ENCODE data around the gene EIF3F.

Gene EIF3F

GRCh38 chr11:7994581-7995278 lies 7.6 kb downstream of the EIF3F start:
- DNase-seq (ENCODE audit: low read depth) = no peak

GRCh38 chr11:7999795-8000194 lies 12.7 kb downstream of the EIF3F start:
- DNase-seq (ENCODE audit: low read depth) = no peak

- DNase-seq (ENCODE audit: low read depth) = no peak
Measured at GRCh38 chr11:8000390-8000789, 13.3 kb downstream of the EIF3F start.

- no peak for DNase-seq (ENCODE audit: low read depth)
Measured at GRCh38 chr11:8002676-8003075, 15.5 kb downstream of the EIF3F start.

GRCh38 chr11:8003187-8003586 lies 16.1 kb downstream of the EIF3F start:
- no peak for DNase-seq (ENCODE audit: low read depth)

- no peak for DNase-seq (ENCODE audit: low read depth)
Measured at GRCh38 chr11:8004008-8004407, 16.9 kb downstream of the EIF3F start.

GRCh38 chr11:8005556-8005955 lies 18.4 kb downstream of the EIF3F start:
- DNase-seq (ENCODE audit: low read depth) = no peak

- DNase-seq (ENCODE audit: low read depth) = no peak
Measured at GRCh38 chr11:8006349-8006977, 19.3 kb downstream of the EIF3F start.

GRCh38 chr11:8008212-8008611 lies 21.1 kb downstream of the EIF3F start:
- no peak for DNase-seq (ENCODE audit: low read depth)

- no peak for DNase-seq (ENCODE audit: low read depth)
Measured at GRCh38 chr11:8009856-8010255, 22.7 kb downstream of the EIF3F start.

GRCh38 chr11:8011371-8011770 lies 24.2 kb downstream of the EIF3F start:
- DNase-seq (ENCODE audit: low read depth) = no peak

- DNase-seq (ENCODE audit: low read depth) = no peak
Measured at GRCh38 chr11:8011981-8012444, 24.9 kb downstream of the EIF3F start.

GRCh38 chr11:8013833-8014232 lies 26.7 kb downstream of the EIF3F start:
- no peak for DNase-seq (ENCODE audit: low read depth)

- DNase-seq (ENCODE audit: low read depth) = no peak
Measured at GRCh38 chr11:8015753-8016239, 28.7 kb downstream of the EIF3F start.

- no peak for DNase-seq (ENCODE audit: low read depth)
Measured at GRCh38 chr11:8016440-8016839, 29.3 kb downstream of the EIF3F start.

- no peak for DNase-seq (ENCODE audit: low read depth)
Measured at GRCh38 chr11:8017071-8017470, 29.9 kb downstream of the EIF3F start.

GRCh38 chr11:8017894-8018483 lies 30.9 kb downstream of the EIF3F start:
- DNase-seq (ENCODE audit: low read depth) = no peak

- peak; percentile 35 for DNase-seq (ENCODE audit: low read depth)
Measured at GRCh38 chr11:8018484-8019313, 31.6 kb downstream of the EIF3F start.

- no peak for DNase-seq (ENCODE audit: low read depth)
Measured at GRCh38 chr11:8019314-8020243, 32.4 kb downstream of the EIF3F start.

GRCh38 chr11:8020244-8020597 lies 33.1 kb downstream of the EIF3F start:
- DNase-seq (ENCODE audit: low read depth) = no peak

- no peak for DNase-seq (ENCODE audit: low read depth)
Measured at GRCh38 chr11:8021920-8022319, 34.8 kb downstream of the EIF3F start.
